ENCODE results near the gene PFKFB2. TPM values are rescaled to one million over a fixed set of nuclear protein-coding genes. Genes with fewer than 3 reads are reported as not detected.
A peak's percentile ranks its signal among the peaks of the same experiment; 100 is the strongest.

PFKFB2 gene
- total and polyA plus RNA-seq, 4 donors: 1.5 to 5.9 (median 3.0) TPM

- DNase-seq (ENCODE audit: low spot score): no peak
- Histone ChIP-seq H3K9ac (ENCODE audit: low read depth in 1 of 2, low read length in 2 of 2) (peak overlapping the region; percentile 52 to 100), H3K9me3 (ENCODE audit: control insufficient read depth in 4 of 4, low read length in 3 of 4) (no peaks in the 10 kb centered on the region), H3K27me3 (ENCODE audit: control insufficient read depth in 4 of 4, insufficient read depth in 4 of 4, low read length in 3 of 4) (no peaks in the 10 kb centered on the region), H3K36me3 (ENCODE audit: control insufficient read depth in 4 of 4, insufficient read depth in 3 of 4, low read depth in 1 of 4, low read length in 3 of 4) (peaks cover 0 to 17% (median 10%) of the 10 kb centered on the region in 4 donors), H3K4me3 (ENCODE audit: low read depth in 1 of 3, low read length in 3 of 3) (peak overlapping the region; percentile 29 to 99 (median 55)), H3K27ac (ENCODE audit: low read depth in 1 of 2, low read length in 2 of 2) (peak overlapping the region; percentile 93 to 98), H3K4me1 (ENCODE audit: control insufficient read depth in 4 of 4, insufficient read depth in 4 of 4, low read length in 3 of 4) (peaks cover 3 to 46% (median 21%) of the 10 kb centered on the region in 4 donors)
- TF ChIP-seq MAX (IDR thresholded peaks at IDR 0.05) (no peak), RXRA (IDR thresholded peaks at IDR 0.05) (no peak), REST (IDR thresholded peaks at IDR 0.05) (no peak), SP1 (IDR thresholded peaks at IDR 0.05) (no peak), JUND (IDR thresholded peaks at IDR 0.05) (no peak), YY1 (IDR thresholded peaks at IDR 0.05) (no peak), RAD21 (IDR thresholded peaks at IDR 0.05) (no peak), FOXA2 (IDR thresholded peaks at IDR 0.05) (no peak), NR2F2 (IDR thresholded peaks at IDR 0.05) (no peak)
- 35% methylated on average over 17 of the region's 17 CpGs for WGBS
Measured at GRCh38 chr1:207089627-207090355, 36.7 kb downstream of the PFKFB2 start.

- no peak for DNase-seq (ENCODE audit: low spot score)
- H3K4me1 ChIP-seq (ENCODE audit: control insufficient read depth in 4 of 4, insufficient read depth in 4 of 4, low read length in 3 of 4): peaks cover 2 to 35% (median 13%) of the 10 kb centered on the region in 4 donors
- H3K9ac ChIP-seq (ENCODE audit: low read depth in 1 of 2, low read length in 2 of 2): peak overlapping the region in 1 of 2 donors; percentile 100
- H3K36me3 ChIP-seq (ENCODE audit: control insufficient read depth in 4 of 4, insufficient read depth in 3 of 4, low read depth in 1 of 4, low read length in 3 of 4): peaks cover 4 to 31% (median 20%) of the 10 kb centered on the region in 4 donors
- H3K27ac ChIP-seq (ENCODE audit: low read depth in 1 of 2, low read length in 2 of 2): peak overlapping the region; percentile 18 to 47
- H3K4me3 ChIP-seq (ENCODE audit: low read depth in 1 of 3, low read length in 3 of 3): peak overlapping the region; percentile 41 to 99 (median 55)
- no peaks in the 10 kb centered on the region for H3K27me3 ChIP-seq (ENCODE audit: control insufficient read depth in 4 of 4, insufficient read depth in 4 of 4, low read length in 3 of 4)
- TF ChIP-seq EGR1 (IDR thresholded peaks at IDR 0.05; ENCODE audit: low read depth in 2 of 2) (no peak), RAD21 (IDR thresholded peaks at IDR 0.05) (peak in 1 of 2 donors; percentile 30)
- 29% methylated on average over 4 of the region's 4 CpGs for WGBS
- no peaks in the 10 kb centered on the region for H3K9me3 ChIP-seq (ENCODE audit: control insufficient read depth in 4 of 4, low read length in 3 of 4)
Measured at GRCh38 chr1:207091200-207091908, 38.3 kb downstream of the PFKFB2 start.

GRCh38 chr1:207093944-207094343, 40.9 kb downstream of the PFKFB2 start:
- 42% methylated on average over 2 of the region's 2 CpGs for WGBS
- H3K27me3 ChIP-seq (ENCODE audit: control insufficient read depth in 4 of 4, insufficient read depth in 4 of 4, low read length in 3 of 4): no peaks in the 10 kb centered on the region
- H3K9ac ChIP-seq (ENCODE audit: low read depth in 1 of 2, low read length in 2 of 2): no peak overlapping the region
- H3K27ac ChIP-seq (ENCODE audit: low read depth in 1 of 2, low read length in 2 of 2): no peak overlapping the region
- peaks cover 2 to 17% (median 7%) of the 10 kb centered on the region in 4 donors for H3K4me1 ChIP-seq (ENCODE audit: control insufficient read depth in 4 of 4, insufficient read depth in 4 of 4, low read length in 3 of 4)
- H3K4me3 ChIP-seq (ENCODE audit: low read depth in 1 of 3, low read length in 3 of 3): no peak overlapping the region
- peaks cover 15 to 54% (median 39%) of the 10 kb centered on the region in 4 donors for H3K36me3 ChIP-seq (ENCODE audit: control insufficient read depth in 4 of 4, insufficient read depth in 3 of 4, low read depth in 1 of 4, low read length in 3 of 4)
- DNase-seq (ENCODE audit: low spot score): no peak
- peaks cover 0 to 2% (median 0%) of the 10 kb centered on the region in 4 donors for H3K9me3 ChIP-seq (ENCODE audit: control insufficient read depth in 4 of 4, low read length in 3 of 4)
- TF ChIP-seq RXRA (IDR thresholded peaks at IDR 0.05) (no peak), YY1 (IDR thresholded peaks at IDR 0.05) (no peak), ZBTB33 (IDR thresholded peaks at IDR 0.05) (no peak), EGR1 (IDR thresholded peaks at IDR 0.05; ENCODE audit: low read depth in 2 of 2) (no peak), JUND (IDR thresholded peaks at IDR 0.05) (no peak), FOXA2 (IDR thresholded peaks at IDR 0.05) (no peak), GABPA (IDR thresholded peaks at IDR 0.05 in 1 of 2, conservative IDR thresholded peaks at IDR 0.05 in 1 of 2) (no peak), TAF1 (conservative IDR thresholded peaks at IDR 0.05) (no peak), REST (IDR thresholded peaks at IDR 0.05) (no peak), NR2F2 (IDR thresholded peaks at IDR 0.05) (no peak), FOXA1 (IDR thresholded peaks at IDR 0.05) (no peak)
